Spleen (tissue), 11 donors: ENCODE results near the gene NLGN4X. TPM values are rescaled to one million over a fixed set of nuclear protein-coding genes. Genes with fewer than 3 reads are reported as not detected.

ENCODE experiments used
- DNase-seq: peaks from one replicate; pipeline ENCODE4 v3.0.0-alpha.2; 2020
- H3K27ac ChIP-seq, 8 donors: fragments of 200-600 bp; sonication (generic) in 7 of 8; 1 replicate in 4 of 8; 2 replicates in 4 of 8; pipeline versions ENCODE4 v1.5.0 to v1.8.0; 2016 to 2021; ENCODE audit warnings: inconsistent platforms in 4 of 8, mild to moderate bottlenecking in 4 of 8, moderate library complexity in 1 of 8
- H3K27me3 ChIP-seq, 7 donors: fragments of 200-600 bp; sonication (generic) in 6 of 7; replicated peaks in 1 of 7; 1 replicate in 4 of 7; 2 replicates in 3 of 7; pipeline versions ENCODE4 v1.5.0 to v1.8.0; 2016 to 2021; ENCODE audit warnings: inconsistent platforms in 3 of 7, mild to moderate bottlenecking in 1 of 7
- H3K36me3 ChIP-seq, 6 donors: fragments of 200-600 bp; sonication (generic) in 5 of 6; 1 replicate in 4 of 6; 2 replicates in 2 of 6; pipeline versions ENCODE4 v1.5.0 to v1.8.0; 2016 to 2021; ENCODE audit warnings: inconsistent platforms in 2 of 6
- H3K4me1 ChIP-seq, 6 donors: fragments of 200-600 bp; sonication (generic) in 5 of 6; 1 replicate in 3 of 6; 2 replicates in 3 of 6; pipeline versions ENCODE4 v1.5.0 to v1.8.0; 2016 to 2021; ENCODE audit warnings: inconsistent platforms in 3 of 6
- H3K4me3 ChIP-seq, 8 donors: fragments of 200-600 bp; sonication (generic) in 7 of 8; 1 replicate in 4 of 8; 2 replicates in 4 of 8; pipeline versions ENCODE4 v1.5.0 to v1.8.0; 2016 to 2021; ENCODE audit warnings: inconsistent platforms in 4 of 8, mild to moderate bottlenecking in 4 of 8, moderate library complexity in 2 of 8
- H3K9me3 ChIP-seq, 8 donors: fragments of 200-600 bp; sonication (generic) in 7 of 8; 1 replicate in 4 of 8; 2 replicates in 4 of 8; pipeline versions ENCODE4 v1.5.0 to v1.8.0; 2016 to 2021; ENCODE audit warnings: inconsistent platforms in 4 of 8
- POLR2A ChIP-seq, 3 donors: fragments of 450-650 bp; IDR thresholded peaks; one replicate each; pipeline ENCODE4 v1.5.1; 2017; ENCODE audit warnings: antibody characterized with exemption in 3 of 3, mild to moderate bottlenecking in 1 of 3
- POLR2AphosphoS5 ChIP-seq, 3 donors: sonication (generic); formaldehyde crosslinking; IDR thresholded peaks; one replicate each; pipeline ENCODE4 v1.5.1; 2017; ENCODE audit warnings: antibody characterized with exemption in 3 of 3
- WGBS, 5 donors: extraction: QIAGEN DNeasy Blood & Tissue Kit in 3 of 5; methylation state at CpG; one replicate each; pipeline versions ENCODE4 v1.1.5 to v1.1.7; 2013 to 2018; 5-methylcytosine and 5-hydroxymethylcytosine counted together
- intact Hi-C: fragments of 100-400 bp; cut with DNase I; formaldehyde crosslinking; loops from one replicate; pipeline ENCODE4 v1.15.0; 2023; ENCODE audit warnings: low total_unique reads
- polyA plus RNA-seq, 3 donors: library from polyadenylated mRNA; stranded (reverse); fragments of 200-250 nt; gene quantifications; one replicate each; pipeline ENCODE4 v1.2.1, GENCODE V29; 2013
- total RNA-seq, 7 donors: library from RNA; depleted of rRNA in 3 of 7; stranded (reverse); fragments of >200 nt in 3 of 7; fragmentation: NEBNext Ultra II Directional in 4 of 7; extraction: Animal tissue kit (Norgen Biotek cat#: 25700) in 4 of 7; gene quantifications; one replicate each; pipeline versions ENCODE4 v1.1.0 to v1.2.1, GENCODE V29; 2016 to 2021
- TF ChIP-seq, protein P1 (sequence below), 11 experiments: fragments of 200-600 bp in 7 of 11; fragments of 450-650 bp in 4 of 11; sonication (generic) in 4 of 11; IDR thresholded peaks in 8 of 11; conservative IDR thresholded peaks in 3 of 11; 1 replicate in 7 of 11; 2 replicates in 4 of 11; pipeline versions ENCODE4 v1.4.0 to v1.8.0; 2016 to 2021; ENCODE audit warnings: antibody characterized with exemption in 11 of 11, inconsistent platforms in 4 of 11, mild to moderate bottlenecking in 1 of 11
- donor health status: healthy with polysubstance abuse.
- donor health status: DM: no; HTN: no; CAD: no; lungs with moderate emphysema.
- donor health status: DM: no; HTN: no; CAD: no.
- donor health status: Bipolar disorder and iron deficiency.
- donor health status: healthy.
- donor health status: DM: no; HTN: no; CAD: no.
- donor health status: DM: yes; HTN: yes; CAD: no.

Gene NLGN4X
- total and polyA plus RNA-seq, 10 donors: 0.68 to 16.1 (median 5.6) TPM

DNA sequence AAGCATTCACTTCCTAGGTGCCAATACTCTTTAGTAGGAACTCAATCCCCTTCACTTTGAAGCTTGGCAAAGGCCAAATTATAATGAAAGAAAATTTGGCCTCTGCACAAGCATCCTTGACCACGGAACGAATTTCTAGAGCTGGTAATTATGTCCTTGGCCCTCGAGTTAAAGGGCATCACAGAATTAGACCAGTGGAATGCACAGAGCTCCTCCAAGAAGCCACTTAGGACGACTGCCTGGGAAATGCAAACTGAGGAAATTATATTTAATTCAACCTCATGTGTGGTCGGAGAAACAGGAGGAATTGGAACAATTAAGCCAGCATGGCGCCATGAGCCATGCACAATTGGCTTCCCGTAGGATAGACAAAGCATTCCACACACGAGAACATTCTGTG is 59.3 kb downstream of the NLGN4X start:
- intact Hi-C loops: no loop called here
- no peaks in the 10 kb centered on the region for H3K36me3 ChIP-seq
- H3K27ac ChIP-seq: no peak overlapping the region
- no peak overlapping the region for H3K4me3 ChIP-seq
- no peaks in the 10 kb centered on the region for H3K27me3 ChIP-seq
- TF ChIP-seq, protein P1, sequence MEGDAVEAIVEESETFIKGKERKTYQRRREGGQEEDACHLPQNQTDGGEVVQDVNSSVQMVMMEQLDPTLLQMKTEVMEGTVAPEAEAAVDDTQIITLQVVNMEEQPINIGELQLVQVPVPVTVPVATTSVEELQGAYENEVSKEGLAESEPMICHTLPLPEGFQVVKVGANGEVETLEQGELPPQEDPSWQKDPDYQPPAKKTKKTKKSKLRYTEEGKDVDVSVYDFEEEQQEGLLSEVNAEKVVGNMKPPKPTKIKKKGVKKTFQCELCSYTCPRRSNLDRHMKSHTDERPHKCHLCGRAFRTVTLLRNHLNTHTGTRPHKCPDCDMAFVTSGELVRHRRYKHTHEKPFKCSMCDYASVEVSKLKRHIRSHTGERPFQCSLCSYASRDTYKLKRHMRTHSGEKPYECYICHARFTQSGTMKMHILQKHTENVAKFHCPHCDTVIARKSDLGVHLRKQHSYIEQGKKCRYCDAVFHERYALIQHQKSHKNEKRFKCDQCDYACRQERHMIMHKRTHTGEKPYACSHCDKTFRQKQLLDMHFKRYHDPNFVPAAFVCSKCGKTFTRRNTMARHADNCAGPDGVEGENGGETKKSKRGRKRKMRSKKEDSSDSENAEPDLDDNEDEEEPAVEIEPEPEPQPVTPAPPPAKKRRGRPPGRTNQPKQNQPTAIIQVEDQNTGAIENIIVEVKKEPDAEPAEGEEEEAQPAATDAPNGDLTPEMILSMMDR (IDR thresholded peaks at IDR 0.05 in 8 of 11, conservative IDR thresholded peaks at IDR 0.05 in 3 of 11): no peak
- TF ChIP-seq POLR2A (IDR thresholded peaks at IDR 0.05) (no peak), POLR2AphosphoS5 (IDR thresholded peaks at IDR 0.05) (no peak)
- H3K4me1 ChIP-seq: no peaks in the 10 kb centered on the region
- 51 to 72% (median 63%) methylated on average over 8 of the region's 8 CpGs for WGBS, 5 donors
- DNase-seq: no peak
- H3K9me3 ChIP-seq: peaks cover 0 to 3% (median 0%) of the 10 kb centered on the region in 8 donors

DNA sequence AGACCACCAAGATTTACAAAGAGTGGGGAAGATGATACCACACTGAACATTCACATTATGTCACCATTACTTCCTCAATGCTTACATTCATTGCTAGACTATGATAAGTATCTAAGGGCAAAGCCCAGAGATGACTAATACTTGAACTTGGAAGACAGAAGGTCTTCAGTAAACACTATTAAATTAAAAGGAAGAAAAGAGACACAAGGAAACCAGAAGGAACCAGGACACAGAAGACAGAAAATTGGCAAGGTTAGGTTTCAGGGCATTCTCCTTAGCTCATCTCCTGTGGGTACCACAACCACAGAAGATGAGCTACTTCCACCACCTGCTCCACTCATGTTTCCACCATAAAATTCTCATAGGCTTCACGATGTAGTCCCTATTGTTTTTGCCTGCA is 64.9 kb downstream of the NLGN4X start:
- intact Hi-C loops: no loop called here
- WGBS, 5 donors: 72 to 100% (median 80%) methylated on average over 1 of the region's 1 CpG
- Histone ChIP-seq H3K27me3 (no peaks in the 10 kb centered on the region), H3K9me3 (no peaks in the 10 kb centered on the region), H3K36me3 (no peaks in the 10 kb centered on the region), H3K4me1 (no peaks in the 10 kb centered on the region), H3K27ac (no peak overlapping the region), H3K4me3 (no peak overlapping the region)
- no peak for DNase-seq
- TF ChIP-seq, protein P1 (IDR thresholded peaks at IDR 0.05 in 8 of 11, conservative IDR thresholded peaks at IDR 0.05 in 3 of 11): no peak
- TF ChIP-seq POLR2A (IDR thresholded peaks at IDR 0.05): no peak
- TF ChIP-seq POLR2AphosphoS5 (IDR thresholded peaks at IDR 0.05): no peak

DNA sequence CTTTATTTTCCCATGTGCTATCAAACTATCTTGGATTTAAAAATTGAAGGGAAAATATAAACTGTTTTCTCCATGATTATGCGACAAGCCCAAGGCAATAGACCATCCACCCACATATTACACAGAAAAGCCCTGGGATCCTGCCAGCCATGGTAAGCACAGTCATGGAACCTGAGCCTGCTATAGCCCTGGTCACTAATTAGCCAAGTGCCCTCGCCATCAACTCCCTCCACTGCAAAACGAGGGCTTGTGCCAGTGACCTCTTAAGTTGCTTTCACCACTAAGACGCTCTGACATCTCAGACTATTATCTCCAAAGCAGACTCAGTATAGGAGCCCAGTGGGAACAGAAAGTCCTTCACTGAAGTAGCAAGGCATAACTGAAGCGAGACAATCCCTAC is 69.2 kb downstream of the NLGN4X start:
- no peaks in the 10 kb centered on the region for H3K4me1 ChIP-seq
- no peaks in the 10 kb centered on the region for H3K9me3 ChIP-seq
- no peak overlapping the region for H3K4me3 ChIP-seq
- no peaks in the 10 kb centered on the region for H3K36me3 ChIP-seq
- WGBS, 5 donors: 75 to 93% (median 83%) methylated on average over 5 of the region's 5 CpGs
- DNase-seq: no peak
- no peak for TF ChIP-seq POLR2AphosphoS5 (IDR thresholded peaks at IDR 0.05)
- no peak for TF ChIP-seq POLR2A (IDR thresholded peaks at IDR 0.05)
- TF ChIP-seq, protein P1 (IDR thresholded peaks at IDR 0.05 in 8 of 11, conservative IDR thresholded peaks at IDR 0.05 in 3 of 11): no peak
- intact Hi-C loops: no loop called here
- H3K27me3 ChIP-seq: no peaks in the 10 kb centered on the region
- no peak overlapping the region for H3K27ac ChIP-seq

DNA sequence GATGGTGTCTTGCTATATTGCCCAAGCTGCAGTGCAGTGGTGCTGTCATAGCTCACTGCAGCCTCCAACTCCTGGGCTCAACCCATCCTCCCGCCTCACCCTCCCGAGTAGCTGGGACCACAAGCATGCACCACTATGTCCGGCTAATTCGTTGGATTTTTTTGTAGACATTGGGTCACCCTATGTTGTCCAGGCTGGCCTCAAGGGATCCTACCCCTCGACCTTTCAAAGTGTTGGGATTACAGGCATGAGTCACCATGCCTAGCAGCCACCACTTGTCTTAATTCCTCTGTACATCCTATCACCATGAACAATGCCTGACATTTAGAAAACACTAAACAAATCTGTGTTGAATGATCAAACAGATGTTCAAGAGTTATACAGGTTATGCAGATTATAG is 76.7 kb downstream of the NLGN4X start:
- no peak for DNase-seq
- Histone ChIP-seq H3K4me1 (no peaks in the 10 kb centered on the region), H3K9me3 (no peaks in the 10 kb centered on the region), H3K27ac (no peak overlapping the region), H3K27me3 (no peaks in the 10 kb centered on the region), H3K36me3 (no peaks in the 10 kb centered on the region), H3K4me3 (no peak overlapping the region)
- WGBS, 5 donors: 60 to 87% (median 80%) methylated on average over 5 of the region's 5 CpGs
- intact Hi-C loops: no loop called here
- TF ChIP-seq POLR2A (IDR thresholded peaks at IDR 0.05): no peak
- TF ChIP-seq, protein P1 (IDR thresholded peaks at IDR 0.05 in 8 of 11, conservative IDR thresholded peaks at IDR 0.05 in 3 of 11): no peak
